T-helper 1 cell treated with Interleukin-12 subunit alpha and Interleukin-12 subunit beta and Interleukin-4 antibody, amounts not matched to agents 30 ng/mL and 1 ng/mL, for 36 hours (primary cell): ENCODE data around the gene S1PR2. TPM values are rescaled to one million over a fixed set of nuclear protein-coding genes. Genes with fewer than 3 reads are reported as not detected.

Source experiments
- intact Hi-C: fragments of 100-400 bp; cut with micrococcal nuclease; formaldehyde crosslinking; loops from one replicate; pipeline ENCODE4 v1.15.1; 2024
- total RNA-seq: library from RNA; stranded (reverse); gene quantifications from 2 replicates; pipeline ENCODE4 v1.2.3, GENCODE V29; 2022

Gene S1PR2
- 8.3 and 8.8 TPM in 2 replicates for total RNA-seq

DNA sequence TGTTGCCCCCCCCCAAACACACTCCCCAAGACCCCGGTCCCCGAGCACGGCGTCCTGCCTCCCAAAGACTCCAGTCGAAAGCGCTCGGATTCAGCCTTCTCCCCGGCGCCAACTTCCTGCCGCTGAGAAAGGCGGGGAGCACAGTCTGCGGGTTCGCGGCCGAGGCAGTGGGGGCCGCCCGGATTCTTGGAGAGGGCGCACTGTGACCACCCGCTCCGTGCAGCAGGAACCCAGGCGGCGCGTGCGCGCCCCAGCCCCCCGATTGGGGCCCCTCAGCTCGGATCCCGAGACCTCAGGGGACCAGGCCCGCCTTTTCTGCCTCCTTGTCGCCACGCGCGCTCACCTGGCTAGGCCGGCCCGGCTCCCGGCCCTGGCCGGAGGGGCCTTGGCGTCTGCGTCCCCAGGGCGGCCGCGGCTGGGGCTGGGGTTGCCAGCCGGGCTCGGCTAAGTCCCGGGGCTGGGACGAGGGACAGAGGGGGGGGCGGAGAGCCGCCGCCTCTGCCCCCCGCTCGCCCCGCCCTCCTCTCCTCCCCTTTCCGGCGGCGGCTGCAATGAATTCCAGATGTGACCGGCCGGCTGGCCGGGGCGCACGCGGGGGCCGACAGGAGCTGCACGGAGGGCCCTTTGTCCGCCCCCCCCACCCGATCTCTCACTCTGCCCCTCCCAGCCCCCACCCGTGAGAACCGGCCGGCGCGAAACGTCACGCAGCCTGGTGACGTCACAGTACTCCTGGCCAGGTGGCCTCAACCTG is at the start of gene S1PR2:
S1PR2 (minus strand) TSS at position 471 of the 751 bp plus-strand sequence. CDS start 6,426 bp downstream, outside the sequence.
- intact Hi-C loops, result loop anchor here (2.0 kb wide), 1 partner anchor 36 kb away; the partner anchor contains the start of gene DNMT1

- intact Hi-C loops, result no loop called here
These were observed 48.8 kb upstream of the S1PR2 start for GRCh38 chr19:10279737-10280442.

DNA sequence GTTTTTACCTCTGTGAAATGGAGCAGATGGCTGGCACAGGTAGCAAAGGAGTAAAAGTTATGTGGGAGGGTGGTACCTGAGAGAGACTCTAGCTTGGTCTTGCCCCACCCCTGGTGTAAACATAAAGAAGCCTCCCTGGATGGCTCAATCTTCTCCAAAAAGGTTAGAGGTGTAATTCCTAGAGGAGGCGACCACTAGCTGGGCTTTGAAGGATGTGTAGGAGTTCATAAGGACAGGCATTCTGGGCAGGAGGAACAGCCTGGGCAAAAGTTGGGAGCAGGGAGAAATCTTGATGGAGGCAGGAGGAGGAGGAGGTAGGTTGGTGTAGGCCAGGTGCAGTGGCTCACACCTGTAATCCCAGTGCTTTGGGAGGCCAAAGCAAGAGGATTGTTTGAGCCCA is 47.8 kb upstream of the S1PR2 start:
- intact Hi-C loops, result no loop called here

DNA sequence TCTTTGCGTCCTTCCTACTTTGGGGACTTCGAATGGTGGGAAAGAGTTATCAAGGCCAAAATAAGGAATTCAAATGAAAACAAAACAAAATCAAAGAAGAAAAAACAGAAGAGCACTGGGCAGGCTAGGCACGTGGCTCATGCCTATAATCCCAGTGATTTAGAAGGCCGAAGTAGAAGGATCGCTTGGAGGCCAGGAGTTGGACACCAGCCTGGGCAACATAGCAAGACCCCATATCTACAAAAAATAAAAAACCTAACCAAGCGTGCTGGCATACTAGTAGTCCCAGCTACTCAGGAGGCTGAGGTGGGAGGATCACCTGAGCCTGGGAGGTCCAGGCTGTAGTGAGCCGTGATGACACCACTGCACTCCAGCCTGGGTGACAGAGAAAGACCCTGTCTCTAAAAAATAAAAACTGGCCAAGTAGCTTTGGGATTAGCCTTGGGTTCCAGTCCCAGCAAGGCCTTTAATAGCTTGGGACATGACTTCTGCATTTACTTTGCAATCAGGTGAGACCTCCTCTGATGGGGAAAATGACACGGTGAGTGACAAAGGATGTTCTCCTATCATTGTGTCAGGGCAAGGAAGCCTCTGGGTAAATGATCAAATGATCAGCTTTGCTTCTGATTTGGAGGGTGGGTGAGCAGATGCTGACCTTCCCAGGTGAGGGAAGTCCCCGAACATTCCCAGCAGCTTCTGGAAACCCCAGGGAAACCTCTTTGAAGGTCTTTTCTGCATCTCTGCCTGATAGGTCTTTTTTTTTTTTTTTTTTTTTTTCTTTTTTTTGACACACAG is 46.9 kb upstream of the S1PR2 start:
- intact Hi-C loops, result no loop called here

GRCh38 chr19:10274589-10274988 is 43.5 kb upstream of the S1PR2 start:
- intact Hi-C loops, result no loop called here

GRCh38 chr19:10271543-10272086 is 40.5 kb upstream of the S1PR2 start:
- intact Hi-C loops, result loop anchor here (1.0 kb wide), 4 partner anchors 15 to 109 kb away; partner anchors contain the start of genes FDX2, ICAM4, RAVER1 and TYK2

GRCh38 chr19:10270616-10271394 is 39.7 kb upstream of the S1PR2 start, which contains the start of gene ICAM1:
ICAM1 (plus strand) TSS chr19:10271120; CDS start chr19:10271160, 40 bp downstream.
- intact Hi-C loops, result loop anchor here (1.0 kb wide), 5 partner anchors 15 to 298 kb away; partner anchors contain the start of genes FDX2, ICAM4, RAVER1 and TYK2

GRCh38 chr19:10270180-10270615 is 39.1 kb upstream of the S1PR2 start:
- intact Hi-C loops, result loop anchor here (1.0 kb wide), 1 partner anchor 299 kb away; no protein-coding TSS in a partner anchor

DNA sequence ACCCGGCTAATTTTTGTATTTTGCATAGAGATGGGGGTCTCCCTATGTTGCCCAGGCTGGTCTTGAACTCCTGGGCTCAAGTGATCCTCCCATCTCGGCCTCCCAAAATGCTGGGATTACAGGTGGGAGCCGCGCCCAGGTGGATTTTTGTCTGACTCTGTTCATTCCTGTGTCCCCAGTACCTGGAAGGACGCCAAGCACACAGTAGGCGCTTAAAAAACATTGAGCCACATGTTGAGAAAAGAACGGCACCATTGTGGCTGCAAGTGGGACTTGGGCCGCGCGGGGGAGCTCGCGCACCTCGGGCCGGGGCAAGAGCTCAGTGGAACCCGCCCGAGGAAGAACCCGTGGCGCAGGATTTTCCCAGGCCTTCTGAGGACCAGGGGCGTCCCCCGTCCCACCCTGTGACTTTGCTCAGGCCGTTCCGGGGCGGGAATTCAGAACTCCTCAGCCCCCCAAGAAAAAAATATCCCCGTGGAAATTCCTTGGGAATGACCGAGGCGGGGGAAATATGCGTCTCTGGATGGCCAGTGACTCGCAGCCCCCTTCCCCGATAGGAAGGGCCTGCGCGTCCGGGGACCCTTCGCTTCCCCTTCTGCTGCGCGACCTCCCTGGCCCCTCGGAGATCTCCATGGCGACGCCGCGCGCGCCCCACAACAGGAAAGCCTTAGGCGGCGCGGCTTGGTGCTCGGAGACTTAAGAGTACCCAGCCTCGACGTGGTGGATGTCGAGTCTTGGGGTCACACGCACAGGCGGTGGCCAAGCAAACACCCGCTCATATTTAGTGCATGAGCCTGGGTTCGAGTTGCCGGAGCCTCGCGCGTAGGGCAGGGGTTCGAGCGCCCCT is 38.4 kb upstream of the S1PR2 start:
- intact Hi-C loops, result loop anchor here (1.0 kb wide), 3 partner anchors 9 to 300 kb away; no protein-coding TSS in a partner anchor

DNA sequence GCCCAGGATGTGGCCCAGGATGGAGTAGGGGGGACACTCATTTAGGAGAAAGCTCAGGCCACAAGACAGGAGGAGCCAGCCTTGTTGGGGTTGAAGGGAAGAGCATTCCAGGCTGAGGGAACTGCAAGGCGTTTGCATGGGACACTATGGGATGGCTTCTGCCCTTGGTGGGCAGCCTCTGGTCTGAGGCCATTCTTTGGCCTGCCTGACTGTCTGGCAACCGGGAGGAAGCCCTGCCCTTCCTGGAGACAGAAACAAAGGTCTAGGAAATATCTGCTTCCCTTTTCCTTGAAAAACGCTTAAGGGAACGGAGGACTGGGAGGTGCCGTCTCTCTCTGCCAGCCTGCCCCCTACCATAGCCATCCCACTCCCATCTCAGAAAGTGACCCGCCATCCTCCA is 36.9 kb upstream of the S1PR2 start:
- intact Hi-C loops, result no loop called here

DNA sequence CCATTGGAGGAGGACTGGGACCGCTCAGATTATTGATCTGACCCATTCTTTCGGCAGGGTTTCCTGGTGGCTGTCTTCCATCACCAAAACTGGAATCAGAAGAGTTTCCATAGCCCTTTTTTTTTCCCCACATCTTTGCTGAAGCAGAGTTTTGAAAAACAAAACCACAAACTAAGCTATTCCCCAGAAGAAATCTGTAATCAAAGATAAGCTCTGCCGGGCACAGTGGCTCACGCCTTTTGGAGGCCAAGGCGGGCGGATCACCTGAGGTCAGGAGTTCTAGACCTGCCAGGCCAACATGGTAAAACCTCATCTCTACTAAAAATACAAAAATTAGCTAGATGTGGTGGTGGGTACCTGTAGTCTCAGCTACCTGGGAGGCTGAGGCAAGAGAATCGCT is 35.6 kb upstream of the S1PR2 start:
- intact Hi-C loops, result no loop called here

DNA sequence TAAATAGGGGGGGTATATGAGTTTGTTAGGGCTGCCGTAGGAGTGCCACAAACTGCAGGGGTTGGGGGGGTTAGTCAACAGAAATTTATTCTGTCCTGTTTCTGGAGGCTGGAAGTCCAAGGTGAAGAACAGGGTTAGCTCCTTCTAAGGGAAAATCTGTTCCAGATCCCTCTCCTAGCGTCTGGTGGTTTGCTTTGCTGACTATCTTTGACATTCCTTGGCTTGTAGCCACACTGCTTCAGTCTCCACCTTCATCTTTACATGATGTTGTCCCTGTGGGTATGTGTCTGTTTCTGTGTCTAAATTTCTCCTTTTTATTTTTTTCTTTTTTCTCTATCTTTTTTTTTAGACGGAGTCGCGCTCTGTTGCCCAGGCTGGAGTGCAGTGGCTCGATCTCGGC is 31.6 kb upstream of the S1PR2 start:
- intact Hi-C loops, result loop anchor here (5.0 kb wide), 1 partner anchor 390 kb away; the partner anchor contains the start of gene ILF3

- intact Hi-C loops, result loop anchor here (1.0 to 5.0 kb wide), 3 partner anchors 9 to 392 kb away; partner anchors contain the start of genes ILF3 and TYK2
These were observed 29.0 kb upstream of the S1PR2 start for GRCh38 chr19:10260141-10260584.

DNA sequence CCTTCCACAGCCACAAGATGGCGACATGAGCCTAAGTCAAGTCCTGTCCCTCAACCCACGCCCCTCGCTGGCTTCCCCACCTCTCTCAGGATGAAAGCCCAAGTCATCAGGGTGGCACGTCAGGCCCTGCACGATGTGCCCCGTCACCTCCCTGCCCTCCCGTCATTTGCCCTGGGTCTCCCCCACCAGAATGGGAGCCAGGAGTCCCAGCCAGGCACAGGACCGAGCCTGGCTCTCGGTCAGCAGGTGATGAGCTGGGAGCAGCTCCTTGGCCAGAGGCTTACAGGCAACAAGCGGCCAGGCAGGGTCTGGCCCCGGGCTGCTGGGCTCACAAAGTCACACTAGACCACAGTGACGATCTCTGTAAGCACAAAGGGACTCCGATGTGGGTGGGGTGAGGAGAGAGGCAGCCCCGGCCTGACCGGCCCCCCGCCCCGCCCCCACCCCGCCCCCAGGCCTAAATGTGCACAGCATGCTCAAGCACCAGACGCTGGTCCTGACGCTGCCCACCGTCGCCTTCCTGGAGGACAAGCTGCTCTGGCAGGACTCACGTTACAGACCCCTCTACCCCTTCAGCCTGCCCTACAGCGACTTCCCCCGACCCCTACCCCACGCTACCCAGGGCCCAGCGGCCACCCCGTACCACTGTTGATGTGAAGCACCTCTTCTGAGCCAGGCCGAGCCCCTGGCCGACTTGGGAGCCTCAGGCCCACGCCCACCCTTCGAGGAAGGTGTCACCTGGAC is 28.2 kb upstream of the S1PR2 start:
- intact Hi-C loops, result loop anchor here (1.0 kb wide), 3 partner anchors 8 to 177 kb away; no protein-coding TSS in a partner anchor

DNA sequence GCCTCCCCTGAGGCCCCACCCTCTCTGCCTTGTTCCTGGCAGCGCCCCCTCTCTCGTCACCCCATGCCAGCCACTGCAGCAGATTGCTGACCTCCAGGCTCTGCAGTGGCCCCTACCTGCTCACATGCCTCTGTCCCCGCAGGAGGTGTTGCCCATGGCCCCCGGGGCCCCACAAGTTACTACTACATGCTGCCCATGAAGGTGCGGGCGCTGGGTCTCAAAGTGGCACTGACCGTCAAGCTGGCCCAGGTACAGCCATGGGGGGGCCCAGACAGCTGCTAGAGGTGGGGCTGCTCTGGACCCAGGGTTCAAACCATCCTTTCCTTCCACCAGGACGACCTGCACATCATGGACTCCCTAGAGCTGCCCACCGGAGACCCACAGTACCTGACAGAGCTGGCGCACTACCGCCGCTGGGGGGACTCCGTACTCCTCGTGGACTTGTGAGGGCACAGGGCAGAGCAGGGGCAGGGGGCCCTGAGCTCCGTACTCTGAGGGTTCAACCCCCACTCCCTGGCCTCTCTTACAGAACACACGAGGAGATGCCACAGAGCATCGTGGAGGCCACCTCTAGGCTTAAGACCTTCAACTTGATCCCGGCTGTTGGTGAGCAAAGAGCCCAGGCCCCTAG is 27.1 kb upstream of the S1PR2 start:
- intact Hi-C loops, result no loop called here

DNA sequence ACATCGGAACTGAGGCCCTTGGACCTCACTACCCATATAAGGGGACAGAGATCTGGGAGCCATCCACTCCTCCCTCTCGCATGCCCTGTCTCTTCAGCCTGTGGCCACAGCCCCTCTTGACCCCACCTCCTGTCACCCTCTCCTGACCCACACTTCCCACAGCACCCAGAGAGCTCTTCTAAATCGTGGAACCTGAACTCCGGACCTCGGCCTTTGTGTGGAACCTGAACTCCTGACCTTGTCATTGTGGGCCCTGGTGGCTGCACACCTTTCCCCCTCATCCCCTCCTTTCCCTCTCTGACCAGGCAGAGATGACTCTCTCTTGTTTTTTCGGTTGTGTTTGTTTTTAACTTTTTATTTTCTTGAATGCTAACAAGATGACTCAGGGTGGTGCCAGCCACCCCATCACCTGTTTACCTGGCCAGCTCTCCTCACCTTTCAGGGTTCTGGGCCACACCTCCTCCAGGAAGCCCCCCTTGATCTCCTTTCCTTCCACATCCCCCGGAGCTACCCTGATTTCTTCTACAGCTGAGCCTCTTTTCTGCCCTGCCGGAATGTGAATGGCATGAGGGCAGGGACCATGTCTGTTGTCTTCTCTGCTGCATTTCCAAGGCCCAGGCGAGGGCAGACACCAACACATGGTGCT is 26.0 kb upstream of the S1PR2 start:
- intact Hi-C loops, result no loop called here

GRCh38 chr19:10256551-10256950 is 25.4 kb upstream of the S1PR2 start:
- intact Hi-C loops, result no loop called here
